GM19099 (cell line): Measurements from ENCODE around the gene B3GALNT1.

ENCODE experiments used
- POLR2A ChIP-seq: IDR thresholded peaks from 3 replicates; pipeline ENCODE4 v1.6.1; 2011; ENCODE audit warnings: low read depth; ENCODE audit not compliant: insufficient read length; ENCODE audit errors: extremely low read depth

B3GALNT1 gene

DNA sequence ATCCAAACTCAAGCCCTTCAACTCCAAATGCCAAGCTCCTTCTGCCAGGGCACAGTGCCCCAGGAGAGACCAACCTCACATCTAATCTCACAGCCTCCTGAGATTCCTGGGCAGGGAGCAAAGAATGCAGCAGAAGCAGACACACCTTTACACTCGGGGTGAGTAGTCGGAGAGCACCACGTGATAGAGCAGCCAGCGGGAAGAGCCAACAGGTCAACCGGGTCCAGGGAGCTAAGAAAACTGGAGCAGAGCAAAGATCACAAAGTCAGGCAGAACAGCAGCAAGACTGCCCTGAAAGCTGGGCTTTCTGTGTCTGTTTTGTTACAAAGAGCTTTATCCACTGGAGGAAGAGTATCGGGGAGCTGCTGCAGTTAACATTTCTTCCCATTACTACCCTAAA is 4.2 kb downstream of the B3GALNT1 start:
- TF ChIP-seq POLR2A, result no peak

GRCh38 chr3:161096771-161097367 is 8.3 kb downstream of the B3GALNT1 start:
- no peak for TF ChIP-seq POLR2A

DNA sequence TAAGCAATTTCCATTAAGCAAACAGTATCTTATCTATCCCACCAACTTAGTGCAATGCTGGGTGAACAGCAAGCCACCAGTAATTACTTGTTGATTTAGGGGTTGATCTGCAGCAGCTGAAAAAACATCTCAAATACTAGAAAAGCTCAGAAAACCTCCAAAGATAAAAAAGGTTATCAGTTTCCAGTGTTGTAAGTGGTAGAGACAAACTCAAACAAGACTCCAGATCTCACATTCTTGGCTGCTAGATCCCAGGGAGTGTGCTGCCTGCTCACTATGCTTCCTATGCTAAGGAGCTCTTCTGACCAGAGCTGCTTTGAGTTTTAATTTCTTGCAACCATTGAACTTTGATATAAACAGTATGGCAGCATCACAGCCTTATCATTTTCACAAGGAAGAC is 11.3 kb downstream of the B3GALNT1 start:
- no peak for TF ChIP-seq POLR2A

DNA sequence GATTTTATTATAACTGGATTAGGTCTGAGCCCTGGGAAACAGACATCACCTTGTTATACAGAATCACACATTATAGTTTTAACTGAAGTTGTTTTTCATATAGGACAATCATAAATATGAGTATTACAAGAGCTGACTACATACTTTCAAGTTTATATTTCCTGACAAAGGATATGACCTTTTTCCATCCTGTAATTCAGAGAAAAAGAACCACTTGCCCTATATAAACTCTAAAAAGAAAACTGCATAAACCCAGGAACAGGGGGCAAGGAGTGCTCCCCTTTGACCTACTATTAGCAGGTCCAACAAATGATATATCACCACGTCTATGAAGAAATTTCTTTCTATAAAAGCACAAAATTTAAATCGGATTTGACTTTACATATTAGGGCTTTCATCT is 20.9 kb downstream of the B3GALNT1 start:
- TF ChIP-seq POLR2A, result no peak

GRCh38 chr3:161083131-161083530 is 22.0 kb downstream of the B3GALNT1 start:
- TF ChIP-seq POLR2A, result no peak

GRCh38 chr3:161082063-161082462 is 23.1 kb downstream of the B3GALNT1 start:
- no peak for TF ChIP-seq POLR2A

DNA sequence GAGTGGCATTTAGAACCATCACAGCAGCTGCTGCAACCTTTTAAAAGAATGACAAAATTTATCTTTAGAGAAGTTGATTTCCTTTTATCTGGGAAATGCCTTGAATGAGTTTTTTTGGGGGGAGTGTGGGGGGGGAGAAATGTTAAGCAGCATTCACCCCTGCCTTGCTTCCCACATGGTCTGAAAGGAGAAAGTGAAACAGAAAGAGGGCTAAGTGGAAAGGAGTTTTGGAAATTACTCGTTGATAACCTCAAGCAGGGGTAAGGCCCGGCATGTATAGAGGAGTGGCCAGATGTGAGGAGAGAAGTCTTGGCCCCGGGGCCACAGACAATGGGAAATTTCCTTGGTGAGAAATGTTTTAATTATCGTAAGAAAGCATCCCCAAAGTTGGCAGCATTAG is 23.5 kb downstream of the B3GALNT1 start:
- TF ChIP-seq POLR2A, result no peak

- TF ChIP-seq POLR2A, result no peak
Observed at GRCh38 chr3:161073181-161073580, 32.0 kb downstream of the B3GALNT1 start.

GRCh38 chr3:161072751-161073150 is 32.4 kb downstream of the B3GALNT1 start:
- no peak for TF ChIP-seq POLR2A

DNA sequence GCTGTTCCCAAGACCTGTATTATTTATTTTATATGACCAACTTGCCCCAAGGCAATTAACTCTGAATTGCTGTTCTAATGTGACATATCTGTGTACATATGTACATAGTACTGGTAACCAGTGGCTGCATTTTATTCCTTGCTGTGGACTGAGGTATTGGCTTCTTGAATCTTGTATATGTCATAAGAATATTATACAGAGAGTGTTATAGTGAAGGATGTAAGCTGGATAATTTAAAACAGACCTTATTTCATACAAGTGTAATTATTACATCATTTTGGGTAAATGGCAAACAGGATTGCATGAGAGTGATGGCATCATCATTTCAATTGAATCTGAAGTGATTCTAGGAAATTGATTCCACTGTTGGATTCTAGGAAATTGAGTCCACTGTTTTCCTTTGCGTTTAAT is 32.9 kb downstream of the B3GALNT1 start:
- TF ChIP-seq POLR2A, result no peak

- no peak for TF ChIP-seq POLR2A
Observed at GRCh38 chr3:161070980-161071663, 34.0 kb downstream of the B3GALNT1 start.

- TF ChIP-seq POLR2A, result no peak
Observed at GRCh38 chr3:161070252-161070930, 34.8 kb downstream of the B3GALNT1 start.

DNA sequence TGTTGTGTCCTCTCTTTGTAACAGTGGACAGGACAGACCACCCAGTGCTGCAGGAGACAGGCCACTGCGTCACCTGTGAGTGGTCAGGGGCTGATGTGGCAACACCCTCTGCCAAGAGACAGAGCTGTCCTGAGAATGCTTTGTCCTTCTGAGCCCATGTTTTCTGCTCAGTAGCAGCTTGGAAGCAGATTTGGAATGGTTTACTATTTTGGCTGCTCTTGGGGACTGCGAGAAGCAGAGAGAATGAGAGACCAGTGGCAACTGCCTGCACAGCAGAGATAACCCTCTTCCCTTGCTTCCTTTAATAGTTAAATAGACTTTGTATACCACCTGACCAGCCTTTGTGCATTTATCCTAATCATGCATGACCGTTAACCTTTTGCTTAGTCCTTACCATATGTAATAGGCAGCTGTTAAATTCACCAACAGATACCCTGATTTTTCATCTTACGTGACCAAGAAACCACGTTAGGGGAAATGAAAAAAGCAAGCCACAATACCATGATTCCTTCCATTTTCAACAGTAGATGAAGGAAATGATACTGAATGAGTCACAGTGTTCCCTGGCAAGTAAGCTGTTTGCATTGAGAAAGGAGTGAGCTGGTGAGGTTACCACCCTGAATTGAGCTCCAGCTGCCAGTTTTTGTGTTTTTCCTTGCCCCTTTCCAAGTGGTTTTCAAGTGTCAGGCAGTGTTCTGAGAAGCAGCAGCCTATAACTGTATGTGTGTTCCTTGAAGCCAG is 35.5 kb downstream of the B3GALNT1 start:
- TF ChIP-seq POLR2A, result no peak

- no peak for TF ChIP-seq POLR2A
Observed at GRCh38 chr3:161067335-161067734, 37.8 kb downstream of the B3GALNT1 start.

DNA sequence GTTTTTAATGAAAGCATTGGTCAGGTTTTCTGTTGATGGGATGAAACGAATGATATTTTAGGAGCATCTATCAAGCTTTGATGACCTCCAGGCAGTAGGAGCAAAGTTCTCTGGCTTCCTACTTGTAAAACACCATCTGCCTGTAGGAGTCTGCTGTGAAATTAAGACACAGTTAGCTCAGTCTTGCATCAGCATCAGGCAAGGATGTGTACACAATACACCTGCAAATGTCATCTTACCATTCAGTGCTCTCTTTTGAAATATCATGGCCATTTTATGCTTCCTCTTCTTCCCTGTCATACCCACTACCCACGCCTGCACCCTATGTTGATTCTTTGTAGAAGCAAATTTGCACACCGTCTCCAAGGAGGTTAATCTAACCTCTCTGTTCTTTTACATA is 38.2 kb downstream of the B3GALNT1 start:
- no peak for TF ChIP-seq POLR2A
